ENCODE results near the gene ELAPOR1. TPM values are rescaled to one million over a fixed set of nuclear protein-coding genes. Genes with fewer than 3 reads are reported as not detected.

ELAPOR1 gene
- total and polyA plus RNA-seq, 9 of the 15 experiments (the other 6 are each of a cell fraction or from before 2014, with no cell fraction given) = 0.07 to 1.2 (median 0.18) TPM

- TF ChIP-seq GTF2B (IDR thresholded peaks at IDR 0.05; ENCODE audit: extremely low read depth, insufficient read length) = no peak
- TF ChIP-seq MAFF (IDR thresholded peaks at IDR 0.05; ENCODE audit: low read length) = peak; percentile 14; the same call in 1 of the 2 replicates
- no peak for TF ChIP-seq ZNF282 (CRISPR knock-in tag; IDR thresholded peaks at IDR 0.05)
- peak; percentile 51; the same call in 1 of the 2 replicates for TF ChIP-seq TFAP4 (CRISPR knock-in tag; IDR thresholded peaks at IDR 0.05; ENCODE audit: borderline replicate concordance)
- 0 out of 2 replicates have a peak, but pooled peaks have one; percentile 20 for TF ChIP-seq ZFX (CRISPR knock-in tag; IDR thresholded peaks at IDR 0.05)
- peak; percentile 94 for TF ChIP-seq ZNF263 (CRISPR knock-in tag; IDR thresholded peaks at IDR 0.05; ENCODE audit: borderline replicate concordance)
- no peak for TF ChIP-seq RBBP5 (IDR thresholded peaks at IDR 0.05; ENCODE audit: borderline replicate concordance, insufficient read depth, low read length, poor library complexity, severe bottlenecking)
- TF ChIP-seq GABPB2 (CRISPR knock-in tag; conservative IDR thresholded peaks at IDR 0.05) = no peak
- TF ChIP-seq RFX1 (IDR thresholded peaks at IDR 0.05) = no peak
- no peak for TF ChIP-seq RAD21 (CRISPR knock-in tag; conservative IDR thresholded peaks at IDR 0.05 in 1 of 2, IDR thresholded peaks at IDR 0.05 in 1 of 2)
- TF ChIP-seq MAFG (tag; conservative IDR thresholded peaks at IDR 0.05) = peak; percentile 46; the same call in 1 of the 2 replicates
- TF ChIP-seq NRF1 (conservative IDR thresholded peaks at IDR 0.05 in 1 of 2, IDR thresholded peaks at IDR 0.05 in 1 of 2) = no peak
- peak; percentile 57; the same call in 1 of the 2 replicates for TF ChIP-seq C11orf30 (IDR thresholded peaks at IDR 0.05; ENCODE audit: low read depth)
- no peak for TF ChIP-seq THAP7 (CRISPR knock-in tag; IDR thresholded peaks at IDR 0.05)
- TF ChIP-seq MAFK (IDR thresholded peaks at IDR 0.05; ENCODE audit: low read length) = 0 out of 2 replicates have a peak, but pooled peaks have one; percentile 47
- TF ChIP-seq ZBED1 (IDR thresholded peaks at IDR 0.05) = no peak
- TF ChIP-seq MCM2 (IDR thresholded peaks at IDR 0.05; ENCODE audit: low read depth) = no peak
- TF ChIP-seq EGR1 (conservative IDR thresholded peaks at IDR 0.05) = peak; percentile 42; the same call in 1 of the 2 replicates
- TF ChIP-seq BACH1 (tag; IDR thresholded peaks at IDR 0.05) = no peak
- no peak for TF ChIP-seq ZNF146 (CRISPR knock-in tag; IDR thresholded peaks at IDR 0.05; ENCODE audit: unreplicated experiment)
- TF ChIP-seq DEAF1 (CRISPR knock-in tag; IDR thresholded peaks at IDR 0.05) = no peak
- TF ChIP-seq HINFP (tag; conservative IDR thresholded peaks at IDR 0.05; ENCODE audit: low read depth) = 0 out of 2 replicates have a peak, but pooled peaks have one; percentile 5
Measured at GRCh38 chr1:109151146-109151990, 37.5 kb downstream of the ELAPOR1 start (continued).

Measured in K562 (cell line).